ENCODE measurements around the gene ADAMTS2. TPM values are rescaled to one million over a fixed set of nuclear protein-coding genes. Genes with fewer than 3 reads are reported as not detected.

Gene ADAMTS2
- total RNA-seq, 1 experiment from 2014 or later = 3.9 TPM

DNA sequence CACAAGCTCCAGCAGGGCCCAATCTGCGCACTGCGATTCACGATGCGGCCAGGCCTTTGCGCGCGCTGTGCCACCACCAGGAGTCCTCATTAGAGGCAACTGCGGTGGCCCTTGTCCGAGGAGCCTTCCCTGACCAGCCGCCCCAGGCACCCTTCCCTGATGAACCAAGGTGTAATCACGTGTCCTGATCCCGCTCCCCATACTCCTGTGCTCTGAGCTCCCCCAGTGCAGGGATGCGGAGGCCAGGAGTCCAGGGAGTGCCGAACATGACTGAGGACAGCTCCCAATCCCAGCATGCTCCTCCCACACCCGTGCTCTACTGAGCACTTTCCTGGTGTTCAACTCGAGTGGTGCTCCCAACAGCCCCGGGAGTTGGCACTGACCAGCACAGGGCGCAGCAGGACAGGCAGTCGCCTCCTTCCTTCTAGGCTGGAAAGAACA, 150.3 kb downstream of the ADAMTS2 start:
- no peak overlapping the region for H3K27ac ChIP-seq (ENCODE audit: low read depth, low read length)
- H3K9me3 ChIP-seq (ENCODE audit: control insufficient read depth in 1 of 2, insufficient read depth in 1 of 2, low read depth in 1 of 2, low read length in 2 of 2) = no peaks in the 10 kb centered on the region
- POLR2A ChIA-PET = no interaction called here
- CTCF ChIA-PET = no interaction called here
- H3K36me3 ChIP-seq (ENCODE audit: control insufficient read depth in 1 of 2, insufficient read depth in 2 of 2, low read length in 2 of 2) = no peaks in the 10 kb centered on the region
- no peaks in the 10 kb centered on the region for H3K79me2 ChIP-seq (ENCODE audit: insufficient read depth, low read length)
- TF ChIP-seq, protein P1, sequence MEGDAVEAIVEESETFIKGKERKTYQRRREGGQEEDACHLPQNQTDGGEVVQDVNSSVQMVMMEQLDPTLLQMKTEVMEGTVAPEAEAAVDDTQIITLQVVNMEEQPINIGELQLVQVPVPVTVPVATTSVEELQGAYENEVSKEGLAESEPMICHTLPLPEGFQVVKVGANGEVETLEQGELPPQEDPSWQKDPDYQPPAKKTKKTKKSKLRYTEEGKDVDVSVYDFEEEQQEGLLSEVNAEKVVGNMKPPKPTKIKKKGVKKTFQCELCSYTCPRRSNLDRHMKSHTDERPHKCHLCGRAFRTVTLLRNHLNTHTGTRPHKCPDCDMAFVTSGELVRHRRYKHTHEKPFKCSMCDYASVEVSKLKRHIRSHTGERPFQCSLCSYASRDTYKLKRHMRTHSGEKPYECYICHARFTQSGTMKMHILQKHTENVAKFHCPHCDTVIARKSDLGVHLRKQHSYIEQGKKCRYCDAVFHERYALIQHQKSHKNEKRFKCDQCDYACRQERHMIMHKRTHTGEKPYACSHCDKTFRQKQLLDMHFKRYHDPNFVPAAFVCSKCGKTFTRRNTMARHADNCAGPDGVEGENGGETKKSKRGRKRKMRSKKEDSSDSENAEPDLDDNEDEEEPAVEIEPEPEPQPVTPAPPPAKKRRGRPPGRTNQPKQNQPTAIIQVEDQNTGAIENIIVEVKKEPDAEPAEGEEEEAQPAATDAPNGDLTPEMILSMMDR (IDR thresholded peaks at IDR 0.05 in 2 of 3, conservative IDR thresholded peaks at IDR 0.05 in 1 of 3; ENCODE audit: borderline replicate concordance in 1 of 3, insufficient read depth in 1 of 3, low read depth in 2 of 3, low read length in 2 of 3) = no peak
- TF ChIP-seq ELF1 (IDR thresholded peaks at IDR 0.05; ENCODE audit: borderline replicate concordance, low read depth) = no peak
- no peak for TF ChIP-seq RAD21 (IDR thresholded peaks at IDR 0.05; ENCODE audit: low read depth)
- TF ChIP-seq, protein P2, sequence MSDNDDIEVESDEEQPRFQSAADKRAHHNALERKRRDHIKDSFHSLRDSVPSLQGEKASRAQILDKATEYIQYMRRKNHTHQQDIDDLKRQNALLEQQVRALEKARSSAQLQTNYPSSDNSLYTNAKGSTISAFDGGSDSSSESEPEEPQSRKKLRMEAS (IDR thresholded peaks at IDR 0.05) = no peak
- no peak for TF ChIP-seq POLR2A (IDR thresholded peaks at IDR 0.05; ENCODE audit: borderline replicate concordance, extremely low read depth, insufficient read depth, insufficient read length)
- no peak for TF ChIP-seq POLR2AphosphoS5 (IDR thresholded peaks at IDR 0.05; ENCODE audit: low read depth, low read length)
- TF ChIP-seq YY1 (IDR thresholded peaks at IDR 0.05; ENCODE audit: extremely low read depth, insufficient replicate concordance, low read depth, low read length) = no peak
- no peak for TF ChIP-seq TCF7L2 (IDR thresholded peaks at IDR 0.05; ENCODE audit: borderline replicate concordance, extremely low read depth, insufficient read depth, insufficient read length)
- TF ChIP-seq CBX3 (IDR thresholded peaks at IDR 0.05; ENCODE audit: low read depth) = no peak
- no peak for TF ChIP-seq EZH2phosphoT487 (IDR thresholded peaks at IDR 0.05; ENCODE audit: borderline replicate concordance)
- TF ChIP-seq ZNF274 (IDR thresholded peaks at IDR 0.05; ENCODE audit: low read depth, low read length) = no peak
- TF ChIP-seq, protein P3, sequence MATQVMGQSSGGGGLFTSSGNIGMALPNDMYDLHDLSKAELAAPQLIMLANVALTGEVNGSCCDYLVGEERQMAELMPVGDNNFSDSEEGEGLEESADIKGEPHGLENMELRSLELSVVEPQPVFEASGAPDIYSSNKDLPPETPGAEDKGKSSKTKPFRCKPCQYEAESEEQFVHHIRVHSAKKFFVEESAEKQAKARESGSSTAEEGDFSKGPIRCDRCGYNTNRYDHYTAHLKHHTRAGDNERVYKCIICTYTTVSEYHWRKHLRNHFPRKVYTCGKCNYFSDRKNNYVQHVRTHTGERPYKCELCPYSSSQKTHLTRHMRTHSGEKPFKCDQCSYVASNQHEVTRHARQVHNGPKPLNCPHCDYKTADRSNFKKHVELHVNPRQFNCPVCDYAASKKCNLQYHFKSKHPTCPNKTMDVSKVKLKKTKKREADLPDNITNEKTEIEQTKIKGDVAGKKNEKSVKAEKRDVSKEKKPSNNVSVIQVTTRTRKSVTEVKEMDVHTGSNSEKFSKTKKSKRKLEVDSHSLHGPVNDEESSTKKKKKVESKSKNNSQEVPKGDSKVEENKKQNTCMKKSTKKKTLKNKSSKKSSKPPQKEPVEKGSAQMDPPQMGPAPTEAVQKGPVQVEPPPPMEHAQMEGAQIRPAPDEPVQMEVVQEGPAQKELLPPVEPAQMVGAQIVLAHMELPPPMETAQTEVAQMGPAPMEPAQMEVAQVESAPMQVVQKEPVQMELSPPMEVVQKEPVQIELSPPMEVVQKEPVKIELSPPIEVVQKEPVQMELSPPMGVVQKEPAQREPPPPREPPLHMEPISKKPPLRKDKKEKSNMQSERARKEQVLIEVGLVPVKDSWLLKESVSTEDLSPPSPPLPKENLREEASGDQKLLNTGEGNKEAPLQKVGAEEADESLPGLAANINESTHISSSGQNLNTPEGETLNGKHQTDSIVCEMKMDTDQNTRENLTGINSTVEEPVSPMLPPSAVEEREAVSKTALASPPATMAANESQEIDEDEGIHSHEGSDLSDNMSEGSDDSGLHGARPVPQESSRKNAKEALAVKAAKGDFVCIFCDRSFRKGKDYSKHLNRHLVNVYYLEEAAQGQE (IDR thresholded peaks at IDR 0.05; ENCODE audit: low read depth) = no peak
- H2AFZ ChIP-seq (ENCODE audit: low read depth, low read length, poor library complexity, severe bottlenecking) = no peak overlapping the region
- intact Hi-C loops (cut with micrococcal nuclease) = no loop called here
- H4K20me1 ChIP-seq (ENCODE audit: insufficient read depth) = no peaks in the 10 kb centered on the region
- no peak for ATAC-seq
- DNase-seq (ENCODE audit: low read depth, low spot score) = no peak
- H3K9ac ChIP-seq (ENCODE audit: low read length) = no peak overlapping the region
- no peaks in the 10 kb centered on the region for H3K4me1 ChIP-seq (ENCODE audit: control insufficient read depth in 1 of 2, insufficient read depth in 2 of 2, low read length in 2 of 2)
- RAD21 ChIA-PET (ENCODE audit: low non-redundant PET in 1 of 2, low total read pairs in 2 of 2, uncharacterized antibody in 2 of 2, unreplicated experiment in 2 of 2) = no interaction called here
- H3K27me3 ChIP-seq (ENCODE audit: insufficient read depth, low read length) = no peaks in the 10 kb centered on the region
- H3K4me3 ChIP-seq (replicated peaks in 1 of 2; ENCODE audit: low read depth in 1 of 2, low read length in 2 of 2) = no peak overlapping the region
- no peak overlapping the region for H3K4me2 ChIP-seq (ENCODE audit: low read length)
- no TSS peak for BruUV-seq (replicated peaks)
- H3K9me2 ChIP-seq (ENCODE audit: insufficient read depth) = no peaks in the 10 kb centered on the region

Data from HCT116 (cell line).